Stimulated activated CD8-positive, alpha-beta memory T cell treated with anti-CD3 and anti-CD28 coated beads, Interleukin-2, amount 100 ng/mL, for 48 hours (primary cell): ENCODE data around the gene VPS35.

ENCODE experiments used
- DNase-seq, 2 donors: peaks; one replicate each; pipeline ENCODE4 v3.0.0-alpha.2; 2020; ENCODE audit warnings: low read depth in 2 of 2

The VPS35 gene

GRCh38 chr16:46613352-46613751 lies 75.6 kb downstream of the VPS35 start:
- no peak for DNase-seq

- DNase-seq, result no peak
Measured at GRCh38 chr16:46612121-46612520, 76.9 kb downstream of the VPS35 start.

- DNase-seq, result no peak
Measured at GRCh38 chr16:46607529-46607928, 81.4 kb downstream of the VPS35 start.

GRCh38 chr16:46606231-46606630 lies 82.7 kb downstream of the VPS35 start:
- no peak for DNase-seq
